HL-60/S4 treated with retinoic acid at 250 ng/mL for 4 days and 3 days (cell line): ENCODE data around the gene RGS14.
"Not testable (repeated sequence)": the region's sequence is repeated elsewhere in the genome, so short reads cannot be mapped to it uniquely, and the experiment has no call there.

Experiments used
- in situ Hi-C: fragments of 300-500 bp; cut with MboI; formaldehyde crosslinking; loops from 2 replicates; pipeline ENCODE4 v1.7.0; 2022; ENCODE audit warnings: low sequenced_read_pairs

Gene RGS14

DNA sequence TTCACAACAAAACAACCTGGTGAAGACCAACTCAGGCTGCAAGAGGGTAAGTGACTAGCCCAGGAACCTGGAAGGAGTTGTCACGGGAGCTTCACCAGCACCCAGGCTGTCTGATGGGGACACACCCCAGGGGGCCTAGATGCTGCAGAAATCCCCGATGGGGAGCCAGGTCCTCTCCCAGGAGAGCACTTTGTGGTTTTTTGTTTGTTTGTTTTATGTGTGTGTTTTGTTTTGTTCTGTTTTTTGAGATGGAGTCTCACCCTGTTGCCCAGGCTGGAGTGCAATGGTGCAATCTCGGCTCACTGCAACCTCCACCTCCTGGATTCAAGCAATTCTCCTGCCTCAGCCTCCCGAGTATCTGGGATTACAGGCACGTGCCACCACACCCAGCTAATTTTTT, 17.8 kb downstream of the RGS14 start:
- in situ Hi-C loops = not testable (repeated sequence)

DNA sequence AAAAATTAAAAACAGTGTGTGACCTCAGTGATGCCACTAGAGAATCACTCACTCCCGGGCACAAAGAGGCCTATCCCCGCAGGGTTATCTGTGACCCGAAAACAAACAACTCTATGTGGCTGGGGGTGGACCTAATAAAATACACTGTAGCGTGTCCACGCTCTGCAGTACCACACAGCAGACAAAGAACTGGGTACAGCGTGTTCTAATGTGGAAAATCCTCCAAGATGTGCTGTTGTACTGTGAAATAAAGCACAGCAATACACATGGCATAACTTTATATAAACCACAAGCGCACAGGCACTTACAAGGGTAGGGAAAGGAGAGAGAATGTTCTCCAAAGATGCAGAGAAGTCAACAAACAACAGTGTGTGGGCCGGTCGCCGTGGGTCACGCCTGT, 18.4 kb downstream of the RGS14 start:
- in situ Hi-C loops = no loop called here

DNA sequence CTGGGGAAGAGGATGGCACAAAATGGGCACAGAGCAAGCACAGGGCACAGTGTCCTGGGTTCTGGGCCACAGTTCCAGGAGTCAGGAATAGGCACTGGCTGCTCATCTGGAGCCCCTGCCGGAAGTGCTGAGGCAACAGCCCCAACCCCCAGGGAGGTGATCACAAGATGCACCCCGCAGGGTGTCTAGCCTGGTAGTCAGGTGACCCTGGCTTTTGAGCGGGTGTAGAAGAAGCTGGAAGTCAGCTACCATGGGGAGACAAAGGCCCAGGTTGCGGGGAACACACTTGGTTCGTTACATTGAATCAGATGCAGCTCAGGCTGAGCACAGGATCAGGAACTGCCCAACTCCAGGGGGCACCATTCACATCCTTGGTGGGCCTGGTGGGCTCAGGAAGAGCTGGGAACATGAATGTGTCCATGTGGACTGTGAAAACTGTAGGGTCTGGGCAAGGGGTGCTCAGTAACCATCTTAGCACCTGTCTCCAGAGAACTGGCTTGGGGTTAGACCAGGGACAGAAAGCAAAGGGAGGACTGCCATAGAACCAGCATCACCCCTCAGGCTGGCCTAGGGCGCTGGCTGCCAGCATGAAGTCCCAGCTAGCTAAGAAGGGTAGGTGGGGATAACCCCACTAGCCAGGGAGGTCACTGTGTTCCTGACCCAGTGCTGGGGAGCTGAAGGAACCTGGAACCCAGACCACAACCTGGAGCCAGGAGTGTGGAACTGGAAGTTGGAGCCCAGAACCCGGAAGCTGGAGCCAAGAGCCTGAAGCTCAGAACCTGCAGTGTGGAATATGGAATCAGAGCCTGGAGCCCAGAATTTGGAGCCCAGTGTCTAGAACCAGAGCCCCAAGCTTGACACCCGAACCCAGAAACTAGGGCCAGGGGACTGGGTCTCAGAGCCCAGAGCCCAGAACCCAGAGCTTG, 20.4 kb downstream of the RGS14 start:
- in situ Hi-C loops = no loop called here

DNA sequence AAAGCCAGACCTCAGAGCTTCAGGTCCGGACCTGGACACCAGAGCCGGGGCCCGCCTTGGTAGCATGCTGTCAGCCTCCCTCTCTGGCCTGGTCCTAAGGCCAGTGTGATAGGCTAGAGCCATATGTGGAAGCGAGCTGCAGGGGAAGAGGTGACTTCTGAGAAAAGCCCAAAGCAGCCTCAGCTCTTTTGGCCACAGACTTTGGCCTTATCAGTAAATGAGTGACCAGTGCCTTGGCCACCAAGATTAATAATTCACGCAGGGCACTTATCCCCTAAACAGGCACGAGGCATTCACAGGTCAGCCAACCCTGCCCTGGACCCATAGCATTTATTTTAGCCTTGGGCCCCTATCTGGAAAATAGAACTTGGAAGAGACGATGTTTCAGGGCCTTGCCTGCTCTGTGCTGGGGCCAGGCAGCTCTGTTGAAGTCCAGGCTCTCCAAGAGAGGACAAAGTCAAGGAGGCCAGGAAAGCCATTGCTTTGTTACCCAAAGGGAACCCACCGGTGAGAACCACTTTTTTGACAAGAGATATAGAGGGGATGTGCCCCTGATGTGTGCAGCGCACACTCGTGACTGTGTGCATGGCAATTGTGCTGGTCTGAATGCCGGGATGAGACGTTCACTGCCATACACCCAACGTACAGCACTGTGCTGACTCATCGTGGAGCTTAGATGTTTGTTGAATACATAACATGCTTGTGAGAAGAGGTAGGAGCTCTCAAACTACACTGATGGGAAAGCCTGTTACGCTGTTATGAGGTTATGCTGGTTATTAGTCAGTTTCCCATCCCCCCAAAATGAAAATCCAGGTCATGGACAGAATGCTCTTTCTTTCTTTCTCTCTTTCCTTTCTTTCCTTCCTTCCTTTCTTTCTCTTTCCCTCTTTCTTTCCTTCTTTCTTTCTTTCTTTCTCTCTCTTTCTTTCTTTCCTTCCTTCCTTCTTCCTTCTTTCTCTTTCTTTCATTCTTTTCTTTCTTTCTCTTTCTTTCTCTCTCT, 21.5 kb downstream of the RGS14 start:
- in situ Hi-C loops = no loop called here

DNA sequence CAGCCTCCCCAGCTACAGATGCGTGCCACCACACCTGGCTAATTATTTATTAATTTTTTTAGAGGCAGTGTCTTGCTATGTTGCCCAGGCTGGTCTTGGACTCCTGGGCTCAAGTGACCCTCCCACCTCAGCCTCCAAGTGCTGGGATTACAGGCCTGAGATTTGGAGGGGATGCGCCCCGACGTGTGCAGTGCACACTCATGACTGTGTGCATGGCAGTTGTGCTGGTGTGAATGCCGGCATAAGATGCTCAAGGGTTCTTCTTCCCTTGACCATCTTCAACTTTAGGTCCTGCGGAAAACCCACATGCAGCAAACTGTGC, 23.0 kb downstream of the RGS14 start:
- in situ Hi-C loops = no loop called here

DNA sequence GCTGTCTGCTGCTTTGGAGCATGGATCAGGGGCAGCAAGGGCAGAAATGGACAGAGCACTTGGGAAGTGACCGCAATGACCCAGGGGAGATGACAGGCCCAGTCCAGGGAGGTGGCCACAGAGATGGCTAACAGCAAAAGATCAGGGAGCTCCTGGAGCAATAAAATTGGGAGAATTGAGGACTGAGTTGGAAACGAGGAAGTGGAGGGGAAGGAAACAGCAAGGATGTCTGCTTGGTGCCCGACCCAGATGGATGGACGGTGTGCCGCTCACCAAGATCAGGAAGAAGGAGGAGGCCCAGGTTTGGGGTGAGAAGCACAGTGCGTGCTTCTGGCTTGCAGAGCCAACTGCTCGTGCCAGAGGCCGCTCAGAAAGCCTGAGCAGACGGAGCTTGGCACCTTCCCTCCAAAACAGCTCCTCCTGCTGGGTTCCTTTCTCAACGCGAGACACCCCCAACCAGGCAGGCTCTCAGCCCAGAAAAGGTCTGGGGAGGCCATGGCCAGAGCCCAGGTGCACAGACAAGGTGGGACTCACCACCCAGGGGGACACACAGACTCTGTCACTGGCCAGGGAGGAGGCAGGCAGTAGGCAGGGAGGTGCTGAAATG, 24.8 kb downstream of the RGS14 start:
- in situ Hi-C loops = no loop called here

DNA sequence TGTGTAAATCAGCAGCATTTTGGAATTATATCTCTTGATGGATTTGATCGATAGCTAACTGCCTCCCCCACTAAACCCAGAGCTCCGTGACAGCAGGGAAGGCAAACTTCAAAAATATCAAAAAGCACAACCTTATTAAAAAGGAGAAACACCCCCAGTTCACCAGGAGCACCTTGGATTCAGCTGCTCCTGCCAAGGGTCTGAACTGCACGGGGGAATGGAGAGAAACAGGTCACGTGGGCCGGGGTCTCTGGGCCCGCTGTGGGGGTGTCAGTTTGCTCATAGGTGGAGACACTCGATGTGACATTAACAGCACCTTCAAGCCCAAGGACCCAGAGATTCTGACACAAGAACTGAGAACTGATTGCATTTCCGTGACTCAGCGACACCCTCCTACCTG, 25.5 kb downstream of the RGS14 start:
- in situ Hi-C loops = no loop called here

DNA sequence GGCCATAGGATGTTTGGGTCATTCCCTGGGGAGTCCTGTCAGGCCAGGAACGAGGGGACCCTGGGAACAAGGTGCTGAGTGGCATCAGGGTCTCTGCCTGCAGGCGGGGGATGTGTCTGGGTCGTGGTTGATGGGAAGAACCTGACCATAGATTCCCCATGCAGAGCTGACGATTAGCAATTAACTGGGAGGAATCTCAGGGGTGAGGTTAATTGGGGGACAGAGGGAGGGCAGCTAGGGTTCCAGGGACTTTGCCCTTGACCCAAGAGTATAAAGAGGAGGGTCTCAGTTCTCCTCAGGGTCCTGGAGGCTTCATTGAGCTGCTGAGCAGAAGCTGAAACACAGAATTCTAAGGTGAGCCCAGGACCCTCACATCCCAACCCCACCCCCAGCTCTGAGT, 26.4 kb downstream of the RGS14 start, which contains the start of gene SLC34A1:
TSS of gene SLC34A1 (plus strand) at position 301 of the 400 bp plus-strand sequence. CDS start 1,308 bp downstream, outside the sequence.
- in situ Hi-C loops = no loop called here

DNA sequence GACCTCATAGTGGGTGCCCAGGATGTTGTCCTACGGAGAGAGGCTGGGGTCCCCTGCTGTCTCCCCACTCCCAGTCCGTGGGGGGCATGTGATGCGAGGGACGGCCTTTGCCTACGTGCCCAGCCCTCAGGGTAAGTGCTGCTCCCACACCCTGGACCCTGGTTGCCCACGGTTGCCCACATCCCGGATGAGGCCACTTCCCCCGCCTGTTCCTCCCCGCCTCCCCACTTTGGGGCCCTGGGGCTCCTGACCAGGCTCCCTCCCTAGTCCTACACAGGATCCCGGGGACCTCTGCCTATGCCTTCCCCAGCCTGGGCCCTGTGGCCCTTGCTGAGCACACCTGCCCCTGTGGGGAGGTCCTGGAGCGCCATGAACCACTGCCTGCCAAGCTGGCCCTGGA, 28.0 kb downstream of the RGS14 start:
- in situ Hi-C loops = no loop called here

DNA sequence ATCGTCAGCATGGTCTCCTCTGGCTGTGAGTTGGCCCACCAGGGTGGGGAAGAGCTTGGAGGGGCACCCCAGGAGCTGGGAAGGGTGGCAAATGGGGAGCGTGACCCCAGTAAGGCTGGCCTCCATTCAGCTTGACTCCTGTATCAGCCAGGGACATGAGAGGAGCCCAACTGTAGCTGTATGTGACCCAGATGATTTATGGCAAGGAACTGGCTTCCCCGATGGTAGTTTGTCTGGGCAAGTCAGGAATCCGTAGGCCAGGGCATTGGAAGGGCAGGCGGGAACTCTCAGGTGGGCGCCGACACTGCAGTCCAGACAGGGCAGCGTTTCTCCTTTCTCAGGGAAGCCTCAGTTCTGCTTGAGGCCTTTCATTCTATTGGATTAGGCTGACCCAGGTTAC, 28.8 kb downstream of the RGS14 start:
- in situ Hi-C loops = no loop called here

DNA sequence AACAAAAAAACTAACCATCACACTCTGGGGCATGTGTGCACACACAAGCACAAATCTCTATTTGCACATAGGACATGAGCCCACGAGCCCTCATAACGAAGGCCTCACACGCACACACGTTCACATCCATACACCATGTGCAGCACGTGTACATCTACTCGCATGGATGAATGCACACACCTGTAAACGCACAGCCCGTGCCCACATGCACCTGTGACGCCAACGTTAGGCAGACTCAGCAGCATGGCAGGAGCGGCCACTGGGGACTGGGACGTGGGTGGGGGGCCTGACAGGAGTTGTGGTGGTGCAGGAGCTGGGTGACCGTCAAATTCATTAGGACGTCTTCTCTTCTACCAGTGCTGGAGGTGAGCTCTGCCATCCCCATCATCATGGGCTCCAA, 29.7 kb downstream of the RGS14 start:
- in situ Hi-C loops = no loop called here

DNA sequence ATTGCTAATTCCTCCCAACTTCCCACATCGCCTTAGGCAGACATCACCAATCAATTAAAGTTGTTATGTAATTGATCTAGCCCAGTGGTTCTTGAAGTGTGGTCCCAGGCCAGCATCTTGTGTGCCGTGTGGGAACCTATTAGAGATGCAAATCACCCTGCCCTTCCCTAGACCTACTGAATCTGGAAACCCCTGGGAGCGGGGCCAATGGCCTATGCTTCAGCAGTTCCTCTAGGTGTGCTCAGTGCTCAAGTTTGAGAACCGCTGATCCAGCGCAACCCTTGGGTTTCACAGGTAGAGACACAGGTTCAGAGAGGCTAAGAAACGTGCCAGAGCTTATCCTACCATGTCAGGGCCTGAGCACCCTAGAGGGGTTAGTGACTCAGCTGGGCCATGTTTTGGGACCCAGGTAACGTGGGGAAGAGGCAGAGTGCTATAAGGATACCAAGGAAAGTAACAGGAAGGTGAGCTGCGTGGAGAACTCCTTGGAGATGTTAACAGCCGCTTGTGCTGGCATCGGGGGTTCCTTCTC, 30.9 kb downstream of the RGS14 start:
- in situ Hi-C loops = no loop called here

DNA sequence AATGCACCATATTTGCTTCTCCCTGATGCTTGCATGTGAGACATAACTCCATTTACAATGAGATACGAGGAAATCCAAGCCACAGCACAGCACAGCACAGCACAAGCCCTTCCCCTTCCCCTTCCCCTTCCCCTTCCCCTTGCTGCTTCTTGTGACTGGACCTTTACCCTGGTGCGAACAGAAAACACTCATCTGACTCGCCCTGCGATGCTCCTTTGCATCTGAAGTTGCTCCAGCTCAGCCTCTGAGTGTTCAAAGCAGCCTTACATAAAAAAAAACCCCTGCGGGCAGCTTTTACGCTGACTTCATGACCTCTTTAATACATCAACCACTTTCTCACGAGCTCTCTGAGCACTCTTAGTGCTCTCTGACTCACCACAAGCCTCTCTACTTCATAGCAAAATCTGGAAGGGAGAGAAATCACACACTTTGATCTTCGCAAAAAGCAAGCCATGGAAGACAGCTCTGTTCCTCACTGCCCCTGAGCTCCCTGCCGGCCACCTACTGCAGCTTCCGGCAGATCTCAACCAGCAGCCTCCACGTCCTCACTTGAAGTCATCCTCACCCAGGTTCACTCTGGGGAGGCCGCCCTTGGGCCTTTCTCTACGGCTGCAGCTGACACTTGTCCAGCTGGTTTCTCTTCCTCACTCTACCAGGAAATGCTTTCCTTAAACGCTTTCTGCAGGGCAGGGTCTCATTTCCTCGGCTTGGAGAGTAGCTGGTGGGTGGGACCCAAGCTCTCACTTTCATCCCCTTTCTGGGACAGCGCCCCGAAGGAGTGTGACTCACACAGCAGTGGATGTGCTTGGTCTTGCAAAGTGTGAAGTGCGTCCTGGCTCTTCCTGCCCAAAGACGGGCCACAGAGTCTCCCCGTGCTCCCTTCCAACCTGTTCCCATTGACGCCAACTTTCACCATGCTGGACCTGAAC, 31.8 kb downstream of the RGS14 start:
- in situ Hi-C loops = loop anchor here (5.0 kb wide), 1 partner anchor 53 kb away; no protein-coding TSS in a partner anchor

DNA sequence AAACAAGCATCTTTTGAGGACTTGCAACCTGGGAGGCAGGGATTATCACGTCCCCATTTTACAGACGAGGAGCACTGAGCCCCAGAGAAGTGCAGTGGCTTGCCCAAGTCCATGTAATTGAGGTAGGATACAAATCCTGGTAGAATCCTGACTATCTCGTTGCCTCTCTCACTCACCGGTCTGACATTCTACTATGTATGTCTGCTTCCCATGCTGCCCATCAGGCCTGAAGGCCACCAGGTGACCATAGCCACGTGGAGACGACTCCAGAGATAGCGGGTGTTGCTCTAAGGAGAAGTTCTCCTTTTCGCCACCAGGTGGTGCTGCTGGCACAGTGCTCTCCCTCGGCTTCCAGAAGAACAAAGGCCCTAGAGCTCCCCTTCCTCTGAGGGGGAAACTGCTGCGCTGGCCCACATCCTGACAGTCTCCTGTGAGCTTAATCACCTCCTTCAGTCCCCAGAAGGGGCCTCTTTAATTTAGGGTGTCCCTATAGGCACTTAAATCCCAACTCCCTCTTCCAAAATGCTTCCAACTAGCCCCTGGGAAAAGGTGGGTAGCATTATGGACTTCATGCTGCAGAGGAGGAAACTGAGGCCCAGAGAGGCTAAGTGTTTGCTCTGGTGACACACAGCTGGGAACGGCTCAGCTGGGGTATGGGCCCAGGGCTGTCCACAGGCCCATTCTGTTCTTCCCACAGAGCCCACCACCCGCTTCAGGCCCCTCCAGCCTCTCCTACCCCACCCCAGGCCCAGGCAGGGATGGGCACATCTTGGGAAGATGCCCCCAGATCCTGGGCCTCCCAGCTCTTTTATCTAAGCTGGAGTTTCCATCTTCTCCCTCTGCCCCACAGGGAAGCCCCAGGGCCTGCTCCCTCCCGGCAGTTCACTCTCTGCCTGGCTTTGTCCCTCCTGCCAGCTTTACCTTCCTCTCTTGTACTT, 32.9 kb downstream of the RGS14 start:
- in situ Hi-C loops = loop anchor here (5.0 kb wide), 1 partner anchor 52 kb away; no protein-coding TSS in a partner anchor

DNA sequence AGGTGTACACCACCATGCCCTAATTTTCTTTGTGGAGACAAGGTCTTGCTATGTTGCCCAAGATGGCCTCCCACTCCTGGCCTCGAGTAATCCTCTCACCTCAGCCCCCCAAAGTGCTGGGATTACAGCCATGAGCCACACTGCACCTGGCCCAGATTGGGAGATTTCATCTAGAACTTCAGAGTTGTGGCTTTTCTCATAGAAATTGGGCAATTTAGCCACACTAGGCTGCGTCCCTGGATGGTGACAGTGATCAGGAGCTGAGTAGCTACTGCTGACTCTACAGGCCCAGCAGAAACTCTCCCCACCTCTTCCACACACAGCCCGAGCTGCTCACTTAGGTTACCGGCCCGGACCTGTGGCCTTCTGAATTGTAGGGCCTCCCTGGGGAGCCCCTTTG, 35.0 kb downstream of the RGS14 start:
- in situ Hi-C loops = loop anchor here (5.0 kb wide), 1 partner anchor 50 kb away; no protein-coding TSS in a partner anchor

DNA sequence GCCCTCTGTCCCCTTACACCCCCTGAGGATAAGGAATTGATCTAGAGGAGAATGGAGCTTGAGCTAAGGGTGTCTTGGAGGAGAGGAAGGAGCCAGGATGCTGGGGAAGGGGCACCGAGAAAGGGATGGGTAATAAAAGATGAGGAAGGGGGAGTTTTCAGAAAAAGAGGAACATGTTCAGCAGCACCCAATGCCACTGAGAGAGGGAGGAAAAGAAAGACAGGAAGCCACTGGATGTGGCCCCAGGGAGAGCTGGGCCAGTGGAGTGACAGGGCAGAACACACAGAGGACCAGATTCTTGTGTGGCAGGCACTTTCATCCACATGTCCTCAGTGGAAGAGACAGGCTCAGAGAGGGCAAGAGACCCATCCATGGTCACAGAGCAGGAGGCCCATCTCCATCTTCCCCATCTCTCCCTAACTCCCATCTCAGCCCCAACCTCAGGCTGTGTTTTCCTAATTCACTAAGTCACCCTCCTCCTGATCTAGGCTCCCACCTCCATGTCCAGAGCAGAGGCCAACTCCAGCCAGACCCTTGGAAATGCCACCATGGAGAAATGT, 35.6 kb downstream of the RGS14 start:
- in situ Hi-C loops = loop anchor here (5.0 kb wide), 1 partner anchor 49 kb away; no protein-coding TSS in a partner anchor

DNA sequence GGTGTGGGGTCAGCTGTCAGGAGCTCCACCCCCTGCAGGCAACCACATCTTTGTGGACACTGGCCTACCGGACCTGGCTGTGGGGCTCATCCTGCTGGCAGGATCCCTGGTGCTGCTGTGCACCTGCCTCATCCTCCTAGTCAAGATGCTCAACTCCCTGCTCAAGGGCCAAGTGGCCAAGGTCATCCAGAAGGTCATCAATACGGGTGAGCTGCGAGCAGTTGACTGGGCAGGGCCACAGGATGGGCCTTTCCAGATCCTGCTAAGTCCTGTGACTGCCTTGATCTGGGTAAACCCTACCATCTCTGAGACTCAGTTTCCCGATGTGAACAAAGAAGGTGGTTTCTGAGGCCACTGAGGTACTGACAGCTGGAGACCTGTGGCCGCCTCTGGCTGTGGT, 36.3 kb downstream of the RGS14 start:
- in situ Hi-C loops = loop anchor here (5.0 kb wide), 1 partner anchor 48 kb away; no protein-coding TSS in a partner anchor

DNA sequence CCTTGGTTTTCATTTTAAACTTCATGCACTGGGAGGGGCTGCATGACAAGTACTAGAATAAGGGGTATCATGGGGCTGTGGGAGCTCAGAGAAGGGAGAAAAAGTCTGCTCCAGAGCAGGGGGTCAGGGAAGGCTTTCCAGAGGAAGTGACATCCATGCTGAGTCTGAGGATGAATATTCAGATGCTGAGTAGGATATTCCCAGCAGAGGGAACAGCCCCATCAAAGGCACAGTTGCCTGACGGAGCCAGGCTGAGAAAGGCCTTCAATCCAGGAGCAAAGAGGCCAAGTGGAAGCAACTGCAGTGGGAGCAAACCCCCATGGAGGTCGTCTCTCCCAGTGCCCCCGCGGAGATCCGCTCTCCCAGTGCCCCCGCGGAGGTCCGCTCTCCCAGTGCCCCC, 38.4 kb downstream of the RGS14 start:
- in situ Hi-C loops = no loop called here
